Measurements from ENCODE around the gene NAPG. TPM values are rescaled to one million over a fixed set of nuclear protein-coding genes. Genes with fewer than 3 reads are reported as not detected.
A peak's percentile ranks its signal among the peaks of the same experiment; 100 is the strongest.

Gene NAPG
- total RNA-seq = 25.7 and 28.3 TPM in 2 replicates
- long read RNA-seq, partial matches to known transcripts = 5 of 16 reads
- long read RNA-seq, other reads (novel, unspliced or antisense) = 10 of 16 reads

GRCh38 chr18:10525697-10526560 lies at the start of gene NAPG:
TSS of gene NAPG (plus strand) at chr18:10526027. CDS start at chr18:10526103, 76 bp downstream.
- H3K4me1 Mint-ChIP-seq (ENCODE audit: unreplicated experiment) = peaks cover 42% of the 10 kb centered on the region
- peak within 1 kb of the TSS; percentile 96 for H3K4me3 Mint-ChIP-seq (ENCODE audit: unreplicated experiment)
- H3K9me3 Mint-ChIP-seq (ENCODE audit: unreplicated experiment) = no peaks in the 10 kb centered on the region
- H3K27me3 Mint-ChIP-seq (ENCODE audit: unreplicated experiment) = peaks cover 10% of the 10 kb centered on the region
- peak; percentile 97 for DNase-seq (ENCODE audit: extremely low spot score, unreplicated experiment)
- no peak for TF ChIP-seq CTCF (IDR thresholded peaks at IDR 0.05)
- H3K36me3 Mint-ChIP-seq (ENCODE audit: unreplicated experiment) = no peaks in the 10 kb centered on the region
- peak within 1 kb of the TSS; percentile 91 for H3K27ac Mint-ChIP-seq (ENCODE audit: unreplicated experiment)

- H3K4me3 Mint-ChIP-seq (ENCODE audit: unreplicated experiment) = no peak overlapping the region
- H3K36me3 Mint-ChIP-seq (ENCODE audit: unreplicated experiment) = no peaks in the 10 kb centered on the region
- H3K9me3 Mint-ChIP-seq (ENCODE audit: unreplicated experiment) = no peaks in the 10 kb centered on the region
- no peak for TF ChIP-seq CTCF (IDR thresholded peaks at IDR 0.05)
- peaks cover 17% of the 10 kb centered on the region for H3K27me3 Mint-ChIP-seq (ENCODE audit: unreplicated experiment)
- H3K4me1 Mint-ChIP-seq (ENCODE audit: unreplicated experiment) = peaks cover 4% of the 10 kb centered on the region
- DNase-seq (ENCODE audit: extremely low spot score, unreplicated experiment) = no peak
- H3K27ac Mint-ChIP-seq (ENCODE audit: unreplicated experiment) = no peak overlapping the region
These were observed 49.5 kb upstream of the NAPG start for GRCh38 chr18:10476338-10476791.

GRCh38 chr18:10477121-10477862 lies 48.5 kb upstream of the NAPG start:
- peaks cover 4% of the 10 kb centered on the region for H3K4me1 Mint-ChIP-seq (ENCODE audit: unreplicated experiment)
- no peaks in the 10 kb centered on the region for H3K36me3 Mint-ChIP-seq (ENCODE audit: unreplicated experiment)
- peaks cover 17% of the 10 kb centered on the region for H3K27me3 Mint-ChIP-seq (ENCODE audit: unreplicated experiment)
- no peak overlapping the region for H3K27ac Mint-ChIP-seq (ENCODE audit: unreplicated experiment)
- no peak for TF ChIP-seq CTCF (IDR thresholded peaks at IDR 0.05)
- no peaks in the 10 kb centered on the region for H3K9me3 Mint-ChIP-seq (ENCODE audit: unreplicated experiment)
- DNase-seq (ENCODE audit: extremely low spot score, unreplicated experiment) = no peak
- H3K4me3 Mint-ChIP-seq (ENCODE audit: unreplicated experiment) = no peak overlapping the region

GRCh38 chr18:10477863-10478260 lies 48.0 kb upstream of the NAPG start:
- Mint-ChIP-seq H3K27ac (ENCODE audit: unreplicated experiment) (no peak overlapping the region), H3K36me3 (ENCODE audit: unreplicated experiment) (no peaks in the 10 kb centered on the region), H3K4me1 (ENCODE audit: unreplicated experiment) (peaks cover 4% of the 10 kb centered on the region), H3K9me3 (ENCODE audit: unreplicated experiment) (no peaks in the 10 kb centered on the region), H3K4me3 (ENCODE audit: unreplicated experiment) (no peak overlapping the region), H3K27me3 (ENCODE audit: unreplicated experiment) (peaks cover 17% of the 10 kb centered on the region)
- DNase-seq (ENCODE audit: extremely low spot score, unreplicated experiment) = no peak
- no peak for TF ChIP-seq CTCF (IDR thresholded peaks at IDR 0.05)

GRCh38 chr18:10481831-10482230 lies 44.0 kb upstream of the NAPG start:
- Mint-ChIP-seq H3K4me1 (ENCODE audit: unreplicated experiment) (peaks cover 6% of the 10 kb centered on the region), H3K4me3 (ENCODE audit: unreplicated experiment) (no peak overlapping the region)

More at GRCh38 chr18:10481831-10482230, 44.0 kb upstream of the NAPG start:
- H3K9me3 Mint-ChIP-seq (ENCODE audit: unreplicated experiment) = no peaks in the 10 kb centered on the region
- no peak for DNase-seq (ENCODE audit: extremely low spot score, unreplicated experiment)
- H3K36me3 Mint-ChIP-seq (ENCODE audit: unreplicated experiment) = no peaks in the 10 kb centered on the region
- no peak overlapping the region for H3K27ac Mint-ChIP-seq (ENCODE audit: unreplicated experiment)
- TF ChIP-seq CTCF (IDR thresholded peaks at IDR 0.05) = no peak
- H3K27me3 Mint-ChIP-seq (ENCODE audit: unreplicated experiment) = peaks cover 10% of the 10 kb centered on the region

Measured in osteocyte (in vitro differentiated cells).